Natural killer cell (primary cell): ENCODE data around the gene PPP5C. TPM values are rescaled to one million over a fixed set of nuclear protein-coding genes. Genes with fewer than 3 reads are reported as not detected.
A peak's percentile ranks its signal among the peaks of the same experiment; 100 is the strongest.

Experiments
- ATAC-seq, 3 donors: fragments of 150-1000 bp in 2 of 3; fragments of 200-7000 bp in 1 of 3; cut with Tn5 transposase; 1 replicate in 1 of 3; 2 replicates in 2 of 3; pipeline ENCODE4 v1.10.0; 2021; ENCODE audit warnings: mild to moderate bottlenecking in 2 of 3, moderate library complexity in 2 of 3
- DNase-seq, 2 donors: peaks; one replicate each; pipeline versions ENCODE4 v3.0.0 to v3.0.0-alpha.2; 2013 to 2021; ENCODE audit warnings: mixed read lengths in 1 of 2
- H3K27ac ChIP-seq: one replicate; pipeline ENCODE4 v1.5.1; 2013; ENCODE audit warnings: mild to moderate bottlenecking, low read length
- H3K27me3 ChIP-seq: one replicate; pipeline ENCODE4 v1.6.1; 2013; ENCODE audit warnings: low read length; ENCODE audit not compliant: control insufficient read depth, insufficient read depth
- H3K36me3 ChIP-seq: one replicate; pipeline ENCODE4 v1.6.1; 2013; ENCODE audit warnings: low read length; ENCODE audit not compliant: control insufficient read depth, insufficient read depth
- H3K4me1 ChIP-seq: one replicate; pipeline ENCODE4 v1.6.1; 2013; ENCODE audit warnings: low read length; ENCODE audit not compliant: control insufficient read depth, insufficient read depth
- H3K4me3 ChIP-seq: one replicate; pipeline ENCODE4 v1.5.1; 2013; ENCODE audit warnings: low read length
- H3K9me3 ChIP-seq: one replicate; pipeline ENCODE4 v1.6.1; 2013; ENCODE audit warnings: low read length; ENCODE audit not compliant: control insufficient read depth, insufficient read depth
- H3K27ac Mint-ChIP-seq, 2 donors: one replicate each; pipeline ENCODE4 v1.8.0; 2022; ENCODE audit warnings: mild to moderate bottlenecking in 2 of 2, mixed read lengths in 2 of 2, moderate library complexity in 1 of 2
- H3K27me3 Mint-ChIP-seq, 2 donors: one replicate each; pipeline ENCODE4 v1.8.0; 2022; ENCODE audit warnings: low read depth in 2 of 2, mixed read lengths in 2 of 2
- H3K36me3 Mint-ChIP-seq: one replicate; pipeline ENCODE4 v1.8.0; 2022; ENCODE audit warnings: mixed read lengths
- H3K4me1 Mint-ChIP-seq, 2 donors: one replicate each; pipeline ENCODE4 v1.8.0; 2022; ENCODE audit warnings: mixed read lengths in 2 of 2
- H3K4me3 Mint-ChIP-seq: one replicate; pipeline ENCODE4 v1.8.0; 2022; ENCODE audit warnings: mild to moderate bottlenecking, moderate library complexity, mixed read lengths
- H3K9me3 Mint-ChIP-seq, 2 donors: one replicate each; pipeline ENCODE4 v1.8.0; 2022; ENCODE audit warnings: mixed read lengths in 2 of 2
- WGBS: methylation state at CpG from one replicate; pipeline ENCODE4 v1.1.7; 2013; ENCODE audit warnings: missing lambda C conversion rate; ENCODE audit not compliant: insufficient coverage; 5-methylcytosine and 5-hydroxymethylcytosine counted together
- intact Hi-C: fragments of 100-400 bp; cut with micrococcal nuclease; formaldehyde crosslinking; loops from one replicate; pipeline ENCODE4 v1.14.2; 2022
- total RNA-seq, 4 donors: library from RNA; stranded (reverse); fragments of 120-200 nt in 1 of 4; gene quantifications; one replicate each; pipeline versions ENCODE4 v1.2.3 to v1.2.4, GENCODE V29; 2013 to 2022
- TF ChIP-seq, protein P1 (sequence below): fragments of 200-600 bp; IDR thresholded peaks from one replicate; pipeline ENCODE4 v1.8.0; 2022; ENCODE audit warnings: antibody characterized with exemption

PPP5C gene
- total RNA-seq, 3 donors from 2014 or later (not counting 1 experiment from before 2014, with no cell fraction given), result 95.4 to 106 (median 98.4) TPM

DNA sequence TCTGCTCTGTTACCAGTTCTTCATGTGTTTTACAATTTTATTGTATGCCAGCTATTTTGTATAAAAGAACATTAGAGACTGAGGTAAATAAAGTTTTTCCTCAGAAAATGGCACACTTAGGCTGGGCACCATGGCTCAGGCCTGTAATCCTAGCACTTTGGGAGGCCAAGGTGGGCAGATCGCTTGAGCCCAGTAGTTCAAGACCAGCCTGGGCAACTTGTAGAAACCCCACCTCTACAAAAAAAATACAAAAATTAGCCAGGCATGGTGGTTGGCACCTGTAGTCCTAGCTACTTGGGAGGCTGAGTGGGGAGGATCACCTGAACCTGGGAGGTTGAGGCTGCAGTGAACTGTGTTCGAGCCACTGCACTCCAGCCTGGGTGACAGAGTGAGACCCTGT, 34.5 kb downstream of the PPP5C start:
- Mint-ChIP-seq H3K4me3 (no peak overlapping the region), H3K27me3 (no peaks in the 10 kb centered on the region), H3K4me1 (peaks cover 6 to 27% of the 10 kb centered on the region in 2 donors), H3K27ac (no peak overlapping the region), H3K36me3 (peaks cover 29% of the 10 kb centered on the region), H3K9me3 (no peaks in the 10 kb centered on the region)
- Histone ChIP-seq H3K27me3 (no peaks in the 10 kb centered on the region), H3K36me3 (peaks cover 80% of the 10 kb centered on the region), H3K4me1 (no peaks in the 10 kb centered on the region), H3K27ac (no peak overlapping the region), H3K9me3 (no peaks in the 10 kb centered on the region), H3K4me3 (no peak overlapping the region)
- TF ChIP-seq, protein P1, sequence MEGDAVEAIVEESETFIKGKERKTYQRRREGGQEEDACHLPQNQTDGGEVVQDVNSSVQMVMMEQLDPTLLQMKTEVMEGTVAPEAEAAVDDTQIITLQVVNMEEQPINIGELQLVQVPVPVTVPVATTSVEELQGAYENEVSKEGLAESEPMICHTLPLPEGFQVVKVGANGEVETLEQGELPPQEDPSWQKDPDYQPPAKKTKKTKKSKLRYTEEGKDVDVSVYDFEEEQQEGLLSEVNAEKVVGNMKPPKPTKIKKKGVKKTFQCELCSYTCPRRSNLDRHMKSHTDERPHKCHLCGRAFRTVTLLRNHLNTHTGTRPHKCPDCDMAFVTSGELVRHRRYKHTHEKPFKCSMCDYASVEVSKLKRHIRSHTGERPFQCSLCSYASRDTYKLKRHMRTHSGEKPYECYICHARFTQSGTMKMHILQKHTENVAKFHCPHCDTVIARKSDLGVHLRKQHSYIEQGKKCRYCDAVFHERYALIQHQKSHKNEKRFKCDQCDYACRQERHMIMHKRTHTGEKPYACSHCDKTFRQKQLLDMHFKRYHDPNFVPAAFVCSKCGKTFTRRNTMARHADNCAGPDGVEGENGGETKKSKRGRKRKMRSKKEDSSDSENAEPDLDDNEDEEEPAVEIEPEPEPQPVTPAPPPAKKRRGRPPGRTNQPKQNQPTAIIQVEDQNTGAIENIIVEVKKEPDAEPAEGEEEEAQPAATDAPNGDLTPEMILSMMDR, result no peak
- DNase-seq (no peak), ATAC-seq (no peak)
- intact Hi-C loops, result no loop called here
- 100% methylated on average over 2 of the region's 2 CpGs for WGBS

DNA sequence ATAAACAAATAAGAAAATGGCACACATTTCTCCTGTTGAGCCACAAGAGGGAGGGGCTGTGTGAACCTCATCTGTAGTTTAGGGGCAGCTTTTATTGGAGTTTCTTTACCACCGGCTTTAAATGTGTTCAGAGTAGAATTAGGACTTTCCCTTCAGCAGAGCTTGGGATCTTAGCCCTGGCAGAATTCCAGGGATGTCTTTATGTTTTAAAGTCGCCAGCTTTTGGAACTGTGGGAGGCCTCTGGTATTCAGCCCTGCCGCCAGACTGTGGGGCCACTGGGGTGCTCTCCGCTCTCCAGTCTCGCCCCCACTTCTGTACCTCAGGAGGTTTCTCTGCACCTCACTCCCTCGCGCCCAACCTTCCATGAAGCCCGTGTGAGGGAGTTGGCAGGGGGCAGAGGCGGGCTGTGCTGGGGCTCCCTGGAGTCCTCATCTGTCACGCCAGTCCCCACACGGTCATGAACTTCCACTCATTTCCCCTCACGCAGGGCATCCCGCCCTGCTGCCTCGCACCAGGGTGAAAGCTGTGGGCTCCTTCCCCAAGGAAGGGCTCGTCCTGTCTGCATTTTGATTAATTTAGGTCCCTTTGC, 35.0 kb downstream of the PPP5C start:
- no peak for DNase-seq
- no peak for ATAC-seq

DNA sequence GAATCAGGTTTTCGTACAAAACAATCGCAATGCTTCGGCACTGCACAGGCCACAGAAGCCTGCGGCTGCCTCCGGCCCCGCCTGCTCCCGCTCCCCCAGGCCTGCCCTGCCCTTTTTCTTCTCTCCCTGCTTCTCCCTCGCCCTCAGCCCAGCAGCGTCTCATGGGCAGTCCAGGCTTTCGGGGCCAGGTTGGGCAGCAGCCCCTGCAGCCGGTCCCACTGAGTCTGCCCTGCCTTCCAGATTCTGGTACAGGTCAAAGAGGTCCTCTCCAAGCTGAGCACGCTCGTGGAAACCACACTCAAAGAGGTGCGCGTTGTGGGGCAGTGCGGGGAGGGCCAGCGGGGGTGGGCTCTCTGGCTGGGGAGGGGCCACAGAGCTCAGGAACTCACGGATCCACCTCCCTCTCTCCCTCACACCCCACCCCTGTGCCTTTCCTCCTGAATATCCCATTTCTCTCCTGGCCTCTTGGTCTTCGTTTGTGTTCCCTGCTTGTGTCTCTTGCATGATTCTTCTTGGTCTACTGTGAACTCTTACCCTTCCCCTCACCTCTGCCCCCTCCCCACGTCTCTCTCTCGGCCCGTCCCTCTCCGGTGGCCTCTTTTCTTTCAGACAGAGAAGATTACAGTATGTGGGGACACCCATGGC, 36.4 kb downstream of the PPP5C start:
- peaks cover 0 to 17% of the 10 kb centered on the region in 2 donors for H3K4me1 Mint-ChIP-seq
- no peak overlapping the region for H3K4me3 Mint-ChIP-seq
- ATAC-seq (no peak), DNase-seq (no peak)
- H3K9me3 ChIP-seq, result no peaks in the 10 kb centered on the region
- peaks cover 80% of the 10 kb centered on the region for H3K36me3 ChIP-seq
- intact Hi-C loops, result no loop called here
- H3K4me3 ChIP-seq, result no peak overlapping the region
- H3K27ac Mint-ChIP-seq, result peak overlapping the region in 1 of 2 donors; percentile 54
- TF ChIP-seq, protein P1, result no peak
- H3K27ac ChIP-seq, result no peak overlapping the region
- no peaks in the 10 kb centered on the region for H3K27me3 ChIP-seq
- H3K27me3 Mint-ChIP-seq, result no peaks in the 10 kb centered on the region
- no peaks in the 10 kb centered on the region for H3K4me1 ChIP-seq
- 92% methylated on average over 22 of the region's 23 CpGs for WGBS
- no peaks in the 10 kb centered on the region for H3K9me3 Mint-ChIP-seq
- peaks cover 20% of the 10 kb centered on the region for H3K36me3 Mint-ChIP-seq

More for the DNA sequence above, 35.0 kb downstream of the PPP5C start:
- H3K4me1 Mint-ChIP-seq, result peaks cover 6 to 27% of the 10 kb centered on the region in 2 donors
- no peak overlapping the region for H3K27ac ChIP-seq
- intact Hi-C loops, result no loop called here
- H3K9me3 ChIP-seq, result no peaks in the 10 kb centered on the region
- no peaks in the 10 kb centered on the region for H3K4me1 ChIP-seq
- TF ChIP-seq, protein P1, result no peak
- H3K36me3 Mint-ChIP-seq, result peaks cover 29% of the 10 kb centered on the region
- H3K27me3 Mint-ChIP-seq, result no peaks in the 10 kb centered on the region
- peak overlapping the region in 1 of 2 donors; percentile 48 for H3K27ac Mint-ChIP-seq
- 94% methylated on average over 15 of the region's 15 CpGs for WGBS
- peaks cover 80% of the 10 kb centered on the region for H3K36me3 ChIP-seq
- H3K4me3 ChIP-seq, result no peak overlapping the region
- no peak overlapping the region for H3K4me3 Mint-ChIP-seq
- no peaks in the 10 kb centered on the region for H3K9me3 Mint-ChIP-seq
- no peaks in the 10 kb centered on the region for H3K27me3 ChIP-seq
